GM12878 (cell line): ENCODE data around the gene METTL3. TPM values are rescaled to one million over a fixed set of nuclear protein-coding genes. Genes with fewer than 3 reads are reported as not detected.

Source experiments
- ASH2L ChIP-seq: fragments of 300-600, 200-600 bp; sonication (generic); IDR thresholded peaks from 2 replicates; pipeline ENCODE4 v1.6.1; 2017; ENCODE audit warnings: low read depth, mild to moderate bottlenecking, borderline replicate concordance
- BHLHE40 ChIP-seq, 2 experiments: fragments of 450-650 bp in 1 of 2; IDR thresholded peaks; 2 replicates each; pipeline ENCODE4 v1.6.1; 2011 to 2017; ENCODE audit warnings: low read depth in 2 of 2, borderline replicate concordance in 1 of 2, improper control_type of control experiment in 1 of 2, low read length in 1 of 2, mild to moderate bottlenecking in 1 of 2
- CHD4 ChIP-seq: fragments of 200-600 bp; sonication (generic); IDR thresholded peaks from 2 replicates; pipeline ENCODE4 v1.6.1; 2016; ENCODE audit warnings: mild to moderate bottlenecking
- CREM ChIP-seq: IDR thresholded peaks from 2 replicates; pipeline ENCODE4 v1.6.1; 2014; ENCODE audit warnings: antibody characterized with exemption, low read depth
- ESRRA ChIP-seq: IDR thresholded peaks from 2 replicates; pipeline ENCODE4 v1.6.1; 2012; ENCODE audit warnings: mild to moderate bottlenecking, low read length, improper control_type of control experiment
- NFIC ChIP-seq: IDR thresholded peaks from 2 replicates; pipeline ENCODE4 v1.6.1; 2012; ENCODE audit warnings: low read depth, mild to moderate bottlenecking, inconsistent platforms, low read length, moderate library complexity
- NFYA ChIP-seq: IDR thresholded peaks from 2 replicates; pipeline ENCODE4 v1.6.1; 2011; ENCODE audit warnings: low read depth, mild to moderate bottlenecking, low read length, improper control_type of control experiment, borderline replicate concordance
- NFYB ChIP-seq: IDR thresholded peaks from 2 replicates; pipeline ENCODE4 v1.6.1; 2011; ENCODE audit warnings: low read depth, mild to moderate bottlenecking, low read length, improper control_type of control experiment, moderate library complexity; ENCODE audit not compliant: insufficient read depth
- NR2C1 ChIP-seq: fragments of 450-650 bp; IDR thresholded peaks from 2 replicates; pipeline ENCODE4 v1.6.1; 2017; ENCODE audit warnings: antibody characterized with exemption, mild to moderate bottlenecking, moderate library complexity
- NR2F1 ChIP-seq: fragments of 450-650 bp; conservative IDR thresholded peaks from 2 replicates; pipeline ENCODE4 v1.6.1; 2017; ENCODE audit warnings: mild to moderate bottlenecking
- NRF1 ChIP-seq: conservative IDR thresholded peaks from 2 replicates; pipeline ENCODE4 v1.6.1; 2011; ENCODE audit warnings: mild to moderate bottlenecking, low read depth, low read length, improper control_type of control experiment
- PAX8 ChIP-seq: fragments of 450-650 bp; IDR thresholded peaks from 2 replicates; pipeline ENCODE4 v1.6.1; 2017; ENCODE audit warnings: mild to moderate bottlenecking, moderate library complexity
- POLR2AphosphoS2 ChIP-seq: IDR thresholded peaks from 2 replicates; pipeline ENCODE4 v1.6.1; 2011; ENCODE audit warnings: low read depth, mild to moderate bottlenecking, low read length, improper control_type of control experiment, moderate library complexity
- RB1 ChIP-seq: fragments of 450-650 bp; formaldehyde crosslinking; IDR thresholded peaks from 2 replicates; pipeline ENCODE4 v1.6.1; 2017; ENCODE audit warnings: mild to moderate bottlenecking, borderline replicate concordance
- SMC3 ChIP-seq: IDR thresholded peaks from 2 replicates; pipeline ENCODE4 v1.6.1; 2011; ENCODE audit warnings: low read length, improper control_type of control experiment, borderline replicate concordance
- STAT3 ChIP-seq: IDR thresholded peaks from 2 replicates; pipeline ENCODE4 v1.6.1; 2011; ENCODE audit warnings: low read depth, low read length, improper control_type of control experiment
- SUZ12 ChIP-seq: fragments of 200-600 bp; sonication (generic); IDR thresholded peaks from one replicate; pipeline ENCODE4 v1.6.1; 2018; ENCODE audit warnings: antibody characterized with exemption, mild to moderate bottlenecking; ENCODE audit not compliant: unreplicated experiment
- TCF12 ChIP-seq: IDR thresholded peaks from 2 replicates; pipeline ENCODE4 v1.6.1; 2011; ENCODE audit warnings: low read depth, mild to moderate bottlenecking, low read length
- WRNIP1 ChIP-seq: IDR thresholded peaks from 2 replicates; pipeline ENCODE4 v1.6.1; 2011; ENCODE audit warnings: low read depth, low read length, improper control_type of control experiment, borderline replicate concordance
- ZNF217 ChIP-seq: fragments of 450-650 bp; IDR thresholded peaks from 2 replicates; pipeline ENCODE4 v1.6.1; 2017; ENCODE audit warnings: antibody characterized with exemption, mild to moderate bottlenecking
- polyA plus RNA-seq, 11 experiments: library from polyadenylated mRNA; depleted of rRNA in 4 of 11; unstranded in 6 of 11; stranded (reverse) in 5 of 11; fragments of >200 nt; fragmentation: Nextera tagmentation in 4 of 11; fragmentation: Illumina TruSeq in 1 of 11; extraction: Ambion mirVana in 4 of 11; extraction: Trizol in 1 of 11; gene quantifications; 1 replicate in 1 of 11; 2 replicates in 10 of 11; pipeline versions ENCODE4 v1.2.1 to v1.2.3, GENCODE V29; 2011 to 2016; ENCODE audit warnings: inconsistent platforms in 2 of 11, missing spikeins in 2 of 11, low read depth in 1 of 11
- total RNA-seq, 4 experiments: library from RNA; depleted of rRNA in 3 of 4; stranded (reverse); fragments of >200 nt in 3 of 4; fragmentation: Illumina TruSeq in 1 of 4; extraction: Trizol in 1 of 4; gene quantifications; 2 replicates each; pipeline versions ENCODE4 v1.2.1 to v1.2.3, GENCODE V29; 2013 to 2021
- TF ChIP-seq, protein P1 (sequence below): fragments of 450-650 bp; formaldehyde crosslinking; IDR thresholded peaks from 2 replicates; pipeline ENCODE4 v1.4.0; 2022; ENCODE audit warnings: mild to moderate bottlenecking, moderate library complexity
- TF ChIP-seq, protein P2 (sequence below): fragments of 450-650 bp; IDR thresholded peaks from 2 replicates; pipeline ENCODE4 v1.6.1; 2018; ENCODE audit warnings: mild to moderate bottlenecking, low read depth, moderate library complexity; ENCODE audit not compliant: partially characterized antibody
- TF ChIP-seq, protein P3 (sequence below): IDR thresholded peaks from 2 replicates; pipeline ENCODE4 v1.6.1; 2012; ENCODE audit warnings: low read depth, low read length, improper control_type of control experiment
- TF ChIP-seq, protein P4 (sequence below): fragments of 450-650 bp; IDR thresholded peaks from 2 replicates; pipeline ENCODE4 v1.6.1; 2016; ENCODE audit warnings: mild to moderate bottlenecking

METTL3 gene
- total and polyA plus RNA-seq, 10 of the 15 experiments (the other 5 are each of a cell fraction or from before 2014, with no cell fraction given), result 32.8 to 165 (median 65.5) TPM

DNA sequence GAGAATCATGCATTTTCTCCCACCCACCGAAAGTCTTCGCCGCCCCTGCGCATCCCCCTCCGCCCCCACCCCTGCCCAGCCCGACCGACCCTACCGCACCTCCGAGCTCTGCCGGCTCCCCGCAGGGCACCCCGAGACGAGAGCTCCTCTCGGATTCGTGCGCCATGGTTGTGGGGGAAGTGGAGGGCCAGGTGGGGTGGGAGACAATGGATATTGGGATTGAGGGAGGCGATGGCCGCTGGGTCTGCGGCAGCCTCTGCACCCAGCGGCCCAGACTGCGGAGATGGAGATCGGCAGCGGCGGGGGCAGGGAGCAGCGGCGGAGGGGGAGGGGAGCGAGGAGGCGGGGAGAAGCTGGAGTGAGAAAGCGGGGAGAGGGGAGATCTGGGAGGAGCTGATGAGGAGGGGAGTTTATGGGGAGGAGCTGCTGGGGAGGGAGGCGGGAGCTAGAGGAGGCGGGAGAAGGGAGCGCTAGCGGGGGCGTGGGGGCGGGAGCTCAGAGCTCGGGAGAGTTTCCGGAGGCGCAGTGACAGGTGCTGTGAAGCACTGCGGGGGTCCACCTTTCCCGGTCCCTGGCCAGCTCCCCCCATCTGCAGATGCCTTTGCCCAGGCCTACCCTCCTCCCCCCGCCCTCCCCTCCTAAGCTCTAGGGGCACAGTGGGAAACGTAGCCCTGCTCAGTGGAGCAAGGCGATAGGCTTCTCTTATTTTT, 15.0 kb upstream of the METTL3 start, which contains the start of gene SALL2 (continued):
- TF ChIP-seq, protein P1, sequence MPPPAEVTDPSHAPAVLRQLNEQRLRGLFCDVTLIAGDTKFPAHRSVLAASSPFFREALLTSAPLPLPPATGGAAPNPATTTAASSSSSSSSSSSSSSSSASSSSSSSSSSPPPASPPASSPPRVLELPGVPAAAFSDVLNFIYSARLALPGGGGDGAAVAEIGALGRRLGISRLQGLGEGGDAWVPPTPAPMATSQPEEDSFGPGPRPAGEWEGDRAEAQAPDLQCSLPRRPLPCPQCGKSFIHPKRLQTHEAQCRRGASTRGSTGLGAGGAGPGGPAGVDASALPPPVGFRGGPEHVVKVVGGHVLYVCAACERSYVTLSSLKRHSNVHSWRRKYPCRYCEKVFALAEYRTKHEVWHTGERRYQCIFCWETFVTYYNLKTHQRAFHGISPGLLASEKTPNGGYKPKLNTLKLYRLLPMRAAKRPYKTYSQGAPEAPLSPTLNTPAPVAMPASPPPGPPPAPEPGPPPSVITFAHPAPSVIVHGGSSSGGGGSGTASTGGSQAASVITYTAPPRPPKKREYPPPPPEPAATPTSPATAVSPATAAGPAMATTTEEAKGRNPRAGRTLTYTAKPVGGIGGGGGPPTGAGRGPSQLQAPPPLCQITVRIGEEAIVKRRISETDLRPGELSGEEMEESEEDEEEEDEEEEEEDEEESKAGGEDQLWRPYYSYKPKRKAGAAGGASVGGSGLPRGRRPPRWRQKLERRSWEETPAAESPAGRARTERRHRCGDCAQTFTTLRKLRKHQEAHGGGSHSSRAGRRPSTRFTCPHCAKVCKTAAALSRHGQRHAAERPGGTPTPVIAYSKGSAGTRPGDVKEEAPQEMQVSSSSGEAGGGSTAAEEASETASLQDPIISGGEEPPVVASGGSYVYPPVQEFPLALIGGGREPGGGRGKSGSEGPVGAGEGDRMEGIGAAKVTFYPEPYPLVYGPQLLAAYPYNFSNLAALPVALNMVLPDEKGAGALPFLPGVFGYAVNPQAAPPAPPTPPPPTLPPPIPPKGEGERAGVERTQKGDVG (CRISPR knock-in tag), result no peak
- TF ChIP-seq TCF12 (no peak), ESRRA (no peak), CREM (no peak), SMC3 (no peak), RB1 (no peak), CHD4 (no peak), BHLHE40 (IDR thresholded peaks at IDR 0.05; ENCODE audit: borderline replicate concordance in 1 of 2, low read depth in 2 of 2, low read length in 1 of 2) (peak in 1 of 2 experiments; percentile 28; a peak in 1 of 4 replicates), PAX8 (no peak), NFYA (no peak), WRNIP1 (no peak), POLR2AphosphoS2 (no peak), ZNF217 (no peak), NR2F1 (no peak), ASH2L (no peak), NRF1 (no peak), SUZ12 (no peak), NFYB (no peak), NFIC (no peak), STAT3 (no peak), NR2C1 (no peak)
- TF ChIP-seq, protein P2, sequence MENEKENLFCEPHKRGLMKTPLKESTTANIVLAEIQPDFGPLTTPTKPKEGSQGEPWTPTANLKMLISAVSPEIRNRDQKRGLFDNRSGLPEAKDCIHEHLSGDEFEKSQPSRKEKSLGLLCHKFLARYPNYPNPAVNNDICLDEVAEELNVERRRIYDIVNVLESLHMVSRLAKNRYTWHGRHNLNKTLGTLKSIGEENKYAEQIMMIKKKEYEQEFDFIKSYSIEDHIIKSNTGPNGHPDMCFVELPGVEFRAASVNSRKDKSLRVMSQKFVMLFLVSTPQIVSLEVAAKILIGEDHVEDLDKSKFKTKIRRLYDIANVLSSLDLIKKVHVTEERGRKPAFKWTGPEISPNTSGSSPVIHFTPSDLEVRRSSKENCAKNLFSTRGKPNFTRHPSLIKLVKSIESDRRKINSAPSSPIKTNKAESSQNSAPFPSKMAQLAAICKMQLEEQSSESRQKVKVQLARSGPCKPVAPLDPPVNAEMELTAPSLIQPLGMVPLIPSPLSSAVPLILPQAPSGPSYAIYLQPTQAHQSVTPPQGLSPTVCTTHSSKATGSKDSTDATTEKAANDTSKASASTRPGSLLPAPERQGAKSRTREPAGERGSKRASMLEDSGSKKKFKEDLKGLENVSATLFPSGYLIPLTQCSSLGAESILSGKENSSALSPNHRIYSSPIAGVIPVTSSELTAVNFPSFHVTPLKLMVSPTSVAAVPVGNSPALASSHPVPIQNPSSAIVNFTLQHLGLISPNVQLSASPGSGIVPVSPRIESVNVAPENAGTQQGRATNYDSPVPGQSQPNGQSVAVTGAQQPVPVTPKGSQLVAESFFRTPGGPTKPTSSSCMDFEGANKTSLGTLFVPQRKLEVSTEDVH, result no peak
- TF ChIP-seq, protein P3, sequence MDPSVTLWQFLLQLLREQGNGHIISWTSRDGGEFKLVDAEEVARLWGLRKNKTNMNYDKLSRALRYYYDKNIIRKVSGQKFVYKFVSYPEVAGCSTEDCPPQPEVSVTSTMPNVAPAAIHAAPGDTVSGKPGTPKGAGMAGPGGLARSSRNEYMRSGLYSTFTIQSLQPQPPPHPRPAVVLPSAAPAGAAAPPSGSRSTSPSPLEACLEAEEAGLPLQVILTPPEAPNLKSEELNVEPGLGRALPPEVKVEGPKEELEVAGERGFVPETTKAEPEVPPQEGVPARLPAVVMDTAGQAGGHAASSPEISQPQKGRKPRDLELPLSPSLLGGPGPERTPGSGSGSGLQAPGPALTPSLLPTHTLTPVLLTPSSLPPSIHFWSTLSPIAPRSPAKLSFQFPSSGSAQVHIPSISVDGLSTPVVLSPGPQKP, result no peak
- TF ChIP-seq, protein P4, sequence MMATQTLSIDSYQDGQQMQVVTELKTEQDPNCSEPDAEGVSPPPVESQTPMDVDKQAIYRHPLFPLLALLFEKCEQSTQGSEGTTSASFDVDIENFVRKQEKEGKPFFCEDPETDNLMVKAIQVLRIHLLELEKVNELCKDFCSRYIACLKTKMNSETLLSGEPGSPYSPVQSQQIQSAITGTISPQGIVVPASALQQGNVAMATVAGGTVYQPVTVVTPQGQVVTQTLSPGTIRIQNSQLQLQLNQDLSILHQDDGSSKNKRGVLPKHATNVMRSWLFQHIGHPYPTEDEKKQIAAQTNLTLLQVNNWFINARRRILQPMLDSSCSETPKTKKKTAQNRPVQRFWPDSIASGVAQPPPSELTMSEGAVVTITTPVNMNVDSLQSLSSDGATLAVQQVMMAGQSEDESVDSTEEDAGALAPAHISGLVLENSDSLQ, result no peak; the same call in 1 of the 2 replicates
